IPS-20b (cell line): Measurements from ENCODE around the gene SPEF1.

ENCODE experiments used
- H3K27ac ChIP-seq: one replicate; pipeline ENCODE4 v1.5.1; 2013; ENCODE audit warnings: low read length
- H3K27me3 ChIP-seq: 2 replicates; pipeline ENCODE4 v1.6.1; 2013; ENCODE audit warnings: mild to moderate bottlenecking, low read length, inconsistent platforms; ENCODE audit not compliant: insufficient read depth
- H3K36me3 ChIP-seq: 2 replicates; pipeline ENCODE4 v1.6.1; 2013; ENCODE audit warnings: low read depth, mild to moderate bottlenecking, inconsistent platforms, low read length, moderate library complexity; ENCODE audit not compliant: insufficient read depth
- H3K4me1 ChIP-seq: 2 replicates; pipeline ENCODE4 v1.6.1; 2013; ENCODE audit warnings: mild to moderate bottlenecking, control low read depth, inconsistent platforms, low read length, moderate library complexity; ENCODE audit not compliant: insufficient read depth
- H3K4me3 ChIP-seq: 2 replicates; pipeline ENCODE4 v1.5.1; 2013; ENCODE audit warnings: mild to moderate bottlenecking, low read length, inconsistent platforms
- H3K9ac ChIP-seq: 2 replicates; pipeline ENCODE4 v1.6.1; 2013; ENCODE audit warnings: low read depth, mild to moderate bottlenecking, inconsistent platforms, low read length, moderate library complexity
- H3K9me3 ChIP-seq: 2 replicates; pipeline ENCODE4 v1.6.1; 2013; ENCODE audit warnings: mild to moderate bottlenecking, low read depth, low read length, inconsistent platforms; ENCODE audit not compliant: insufficient read depth

The SPEF1 gene

GRCh38 chr20:3740615-3741301 lies 40.5 kb downstream of the SPEF1 start:
- H3K27ac ChIP-seq: no peak overlapping the region
- no peak overlapping the region for H3K9ac ChIP-seq
- H3K4me1 ChIP-seq: no peaks in the 10 kb centered on the region
- H3K36me3 ChIP-seq: no peaks in the 10 kb centered on the region
- no peaks in the 10 kb centered on the region for H3K9me3 ChIP-seq
- peaks cover 17% of the 10 kb centered on the region for H3K27me3 ChIP-seq
- no peak overlapping the region for H3K4me3 ChIP-seq

GRCh38 chr20:3739926-3740451 lies 41.3 kb downstream of the SPEF1 start:
- no peaks in the 10 kb centered on the region for H3K4me1 ChIP-seq
- peaks cover 11% of the 10 kb centered on the region for H3K27me3 ChIP-seq
- no peaks in the 10 kb centered on the region for H3K36me3 ChIP-seq
- H3K4me3 ChIP-seq: no peak overlapping the region
- H3K9ac ChIP-seq: no peak overlapping the region
- no peak overlapping the region for H3K27ac ChIP-seq
- no peaks in the 10 kb centered on the region for H3K9me3 ChIP-seq

DNA sequence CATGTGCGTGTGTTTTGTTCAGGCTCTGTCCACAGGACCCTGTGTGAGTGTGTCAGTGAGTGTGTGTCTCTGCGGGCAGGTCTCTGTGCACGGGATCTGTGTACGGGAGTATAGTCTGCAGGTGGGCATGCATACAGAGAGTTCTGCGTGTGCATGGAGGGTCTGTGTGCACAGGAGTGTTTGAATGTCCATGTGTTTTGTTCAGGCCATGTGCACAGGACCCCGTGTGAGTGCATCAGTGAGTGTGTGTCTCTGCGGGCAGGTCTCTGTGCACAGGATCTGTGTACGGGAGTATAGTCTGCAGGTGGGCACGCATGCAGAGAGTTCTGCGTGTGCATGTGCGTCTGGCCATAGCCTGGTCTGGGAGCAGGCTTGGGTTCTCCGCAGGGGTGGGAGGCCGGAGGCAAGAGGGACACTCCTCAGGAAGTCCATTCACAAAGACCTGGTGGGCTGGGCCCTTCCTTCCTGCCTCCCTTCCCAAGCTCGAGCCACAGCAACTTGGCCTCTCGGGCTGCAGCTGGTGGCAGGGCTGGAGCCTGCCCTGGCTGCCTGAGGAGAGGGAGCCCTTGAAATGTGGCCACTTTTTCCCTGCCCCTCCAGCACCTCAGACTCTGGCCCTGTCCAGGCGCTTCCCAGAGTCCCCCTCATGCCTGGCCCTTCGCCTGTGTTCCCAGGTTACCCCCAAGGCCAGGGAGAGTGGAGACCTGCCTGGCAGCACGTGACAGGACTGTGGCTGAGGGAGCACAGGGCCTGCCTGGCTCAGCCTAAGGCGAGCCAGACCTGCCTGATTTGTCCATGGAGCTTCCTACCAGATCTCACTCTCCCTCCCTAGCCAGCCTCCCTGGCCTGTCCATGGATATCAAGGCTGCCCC lies 42.0 kb downstream of the SPEF1 start:
- Histone ChIP-seq H3K9ac (no peak overlapping the region), H3K36me3 (no peaks in the 10 kb centered on the region), H3K27me3 (peaks cover 5% of the 10 kb centered on the region; the same call in 1 of the 2 replicates), H3K9me3 (no peaks in the 10 kb centered on the region), H3K4me1 (no peaks in the 10 kb centered on the region), H3K27ac (no peak overlapping the region), H3K4me3 (no peak overlapping the region)

GRCh38 chr20:3738111-3739053 lies 42.9 kb downstream of the SPEF1 start:
- Histone ChIP-seq H3K4me1 (no peaks in the 10 kb centered on the region), H3K4me3 (no peak overlapping the region), H3K27ac (no peak overlapping the region), H3K36me3 (no peaks in the 10 kb centered on the region), H3K9me3 (no peaks in the 10 kb centered on the region), H3K9ac (no peak overlapping the region), H3K27me3 (peaks cover 7% of the 10 kb centered on the region)

DNA sequence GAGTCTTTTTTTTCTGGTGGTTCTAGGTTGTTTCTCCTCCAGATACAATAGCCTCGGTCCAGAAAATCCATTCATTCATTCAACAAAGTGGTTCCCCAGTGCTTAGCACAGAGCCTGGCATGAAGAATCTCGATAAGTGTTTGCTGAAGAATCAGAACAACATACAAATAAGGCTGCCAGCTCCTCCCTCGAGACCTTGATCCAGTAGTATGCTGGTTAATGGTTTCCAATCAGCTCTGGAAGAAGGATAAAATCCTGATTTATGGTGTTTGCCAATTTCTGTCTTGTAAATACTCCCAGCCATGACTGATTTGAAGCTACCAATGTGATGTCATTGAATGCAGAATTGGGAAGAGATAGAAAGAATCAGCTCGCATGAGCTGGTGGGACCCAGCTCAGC lies 45.5 kb downstream of the SPEF1 start:
- no peak overlapping the region for H3K9ac ChIP-seq
- no peaks in the 10 kb centered on the region for H3K9me3 ChIP-seq
- H3K27ac ChIP-seq: no peak overlapping the region
- no peaks in the 10 kb centered on the region for H3K4me1 ChIP-seq
- H3K27me3 ChIP-seq: peaks cover 29% of the 10 kb centered on the region
- no peak overlapping the region for H3K4me3 ChIP-seq
- no peaks in the 10 kb centered on the region for H3K36me3 ChIP-seq

- H3K27me3 ChIP-seq: peaks cover 31% of the 10 kb centered on the region
- no peak overlapping the region for H3K27ac ChIP-seq
- H3K9ac ChIP-seq: no peak overlapping the region
- no peaks in the 10 kb centered on the region for H3K9me3 ChIP-seq
- no peaks in the 10 kb centered on the region for H3K36me3 ChIP-seq
- no peak overlapping the region for H3K4me3 ChIP-seq
- no peaks in the 10 kb centered on the region for H3K4me1 ChIP-seq
These were observed 47.0 kb downstream of the SPEF1 start for GRCh38 chr20:3734111-3734843.

DNA sequence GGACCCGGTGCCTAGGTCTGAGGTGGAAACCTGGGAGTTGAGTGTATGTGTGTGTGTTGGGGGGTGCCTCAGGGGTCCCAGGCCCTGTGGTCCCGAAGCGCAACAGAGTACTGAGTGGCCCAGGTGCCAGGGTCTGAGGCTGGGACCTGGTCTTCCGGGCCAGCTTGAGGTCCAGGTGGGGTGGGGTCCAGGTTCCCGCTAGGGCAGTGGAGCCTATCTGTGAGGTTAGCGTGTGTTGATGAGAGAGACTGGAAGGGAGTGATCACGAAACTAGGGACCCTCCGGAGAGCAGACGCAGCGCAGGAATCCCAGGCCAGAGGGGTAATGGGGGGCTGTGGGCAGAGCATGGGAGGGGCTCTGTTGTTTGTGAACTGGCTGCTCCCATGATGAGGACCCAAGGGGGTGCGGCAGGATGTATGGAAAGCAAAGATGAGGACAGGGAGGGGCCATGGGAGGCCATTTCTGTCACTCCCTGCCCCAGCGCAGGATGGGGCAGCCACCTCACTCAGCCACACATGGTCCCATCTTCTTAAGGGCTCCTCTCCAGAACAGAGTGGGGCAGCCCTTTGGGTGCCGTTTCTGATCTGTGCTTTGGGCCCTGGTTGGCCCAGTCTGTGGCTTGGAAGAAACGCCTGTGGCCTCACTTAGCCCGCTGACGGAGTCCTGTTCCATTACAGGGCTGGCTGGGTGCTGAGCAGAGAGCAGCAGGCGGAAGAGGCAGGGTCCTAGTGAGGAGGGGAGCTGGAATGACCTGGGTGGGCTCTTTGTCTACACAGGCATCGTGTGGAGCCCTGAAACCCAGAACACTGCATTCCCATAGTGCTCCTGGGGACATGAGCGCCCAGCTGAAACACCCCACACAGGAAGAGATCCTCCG lies 47.9 kb downstream of the SPEF1 start:
- H3K9ac ChIP-seq: peak overlapping the region; percentile 58; the same call in 1 of the 2 replicates

DNA sequence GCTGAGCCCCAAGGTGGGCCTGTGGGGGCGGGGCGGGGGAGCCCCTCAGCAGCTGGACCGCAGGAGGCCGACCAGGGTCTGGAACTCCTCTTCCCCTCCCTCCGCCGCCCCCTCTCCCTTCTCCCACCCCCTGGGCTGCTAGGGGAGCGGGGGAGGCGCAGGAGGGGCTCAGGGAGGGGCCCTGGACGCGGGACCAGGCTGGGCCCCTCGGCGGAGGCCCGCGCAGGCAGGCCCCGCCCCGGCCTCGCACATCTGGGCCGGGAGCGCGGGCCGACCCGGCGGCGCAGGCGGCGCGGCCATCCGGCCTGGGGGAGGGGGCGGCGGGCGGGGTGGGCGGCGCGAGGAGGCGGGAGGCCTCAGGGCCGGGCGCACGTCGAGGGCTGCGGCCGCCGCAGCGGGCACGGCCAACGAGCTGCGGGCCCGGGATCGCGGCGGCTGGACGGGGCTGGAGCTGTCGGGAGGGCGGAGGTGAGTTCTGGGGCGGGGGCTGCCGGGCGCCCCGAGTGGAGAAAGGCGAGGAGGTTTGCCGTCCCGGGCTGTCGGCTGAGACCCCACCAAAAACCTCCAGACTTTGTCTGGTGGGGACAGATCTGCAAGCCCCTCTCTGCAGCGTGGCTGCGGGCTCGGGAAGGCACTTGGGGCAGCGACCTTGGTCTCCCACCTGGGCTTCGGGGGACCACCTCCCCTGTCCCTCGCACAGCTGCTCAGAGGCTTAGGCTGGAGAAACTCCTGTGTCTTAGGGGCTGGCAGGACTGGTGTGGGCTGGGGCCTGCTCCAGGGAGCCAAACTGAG lies 48.7 kb downstream of the SPEF1 start, which contains the start of gene HSPA12B:
Gene HSPA12B (plus strand): TSS at position 359 of the 792 bp plus-strand sequence. CDS start 5,990 bp downstream, outside the sequence.
- peak within 1 kb of the TSS; percentile 64; the same call in 1 of the 2 replicates for H3K4me3 ChIP-seq
- no peaks in the 10 kb centered on the region; the same call in 1 of the 2 replicates for H3K4me1 ChIP-seq
- H3K9ac ChIP-seq: peak within 1 kb of the TSS; percentile 58; the same call in 1 of the 2 replicates
- no peak within 1 kb of the TSS for H3K27ac ChIP-seq
- H3K27me3 ChIP-seq: peaks cover 40% of the 10 kb centered on the region
- H3K9me3 ChIP-seq: no peaks in the 10 kb centered on the region
- H3K36me3 ChIP-seq: no peaks in the 10 kb centered on the region

More for the DNA sequence above, 47.9 kb downstream of the SPEF1 start:
- H3K36me3 ChIP-seq: no peaks in the 10 kb centered on the region
- no peak overlapping the region for H3K27ac ChIP-seq
- H3K27me3 ChIP-seq: peaks cover 34% of the 10 kb centered on the region
- H3K9me3 ChIP-seq: no peaks in the 10 kb centered on the region
- no peaks in the 10 kb centered on the region for H3K4me1 ChIP-seq
- H3K4me3 ChIP-seq: peak overlapping the region; percentile 64; the same call in 1 of the 2 replicates

DNA sequence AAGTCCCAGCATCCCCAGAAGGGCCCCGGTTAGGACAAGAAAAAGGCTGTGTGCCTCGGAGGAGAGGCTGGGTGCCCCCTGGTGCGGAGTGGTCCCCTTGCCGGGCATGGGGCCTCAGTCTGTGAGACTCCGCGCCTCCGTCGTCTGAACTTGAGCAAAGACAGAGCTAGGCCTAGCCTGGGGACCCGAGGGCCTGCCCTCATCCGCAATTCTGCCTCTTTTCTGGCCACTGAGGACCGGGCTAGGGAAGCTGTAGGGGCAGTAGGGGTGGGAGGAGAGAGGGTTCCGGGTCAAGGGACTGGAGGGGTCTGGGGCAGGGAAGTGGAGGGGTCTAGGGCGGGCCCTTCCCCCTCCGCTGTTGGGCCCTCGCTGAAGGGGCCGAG lies 49.3 kb downstream of the SPEF1 start:
- no peaks in the 10 kb centered on the region for H3K9me3 ChIP-seq
- peak overlapping the region; percentile 41; the same call in 1 of the 2 replicates for H3K9ac ChIP-seq
- no peak overlapping the region for H3K27ac ChIP-seq
- no peaks in the 10 kb centered on the region for H3K36me3 ChIP-seq
- no peaks in the 10 kb centered on the region; the same call in 1 of the 2 replicates for H3K4me1 ChIP-seq
- peaks cover 46% of the 10 kb centered on the region for H3K27me3 ChIP-seq
- H3K4me3 ChIP-seq: no peak overlapping the region; the same call in 1 of the 2 replicates
